Fibroblast of pulmonary artery (primary cell): ENCODE data around the gene FLII.

Source experiments
- DNase-seq: peaks from one replicate; pipeline ENCODE4 v3.0.0-alpha.2; 2010; ENCODE audit warnings: low read depth
- H3K4me3 ChIP-seq: replicated peaks from 2 replicates; pipeline ENCODE4 v1.5.1; 2011; ENCODE audit warnings: low read depth, mild to moderate bottlenecking, control low read depth, low read length, moderate library complexity
- TF ChIP-seq, protein P1 (sequence below): IDR thresholded peaks from 2 replicates; pipeline ENCODE4 v1.5.1; 2011; ENCODE audit warnings: mild to moderate bottlenecking, control low read depth, low read length, inconsistent platforms; ENCODE audit errors: missing control alignments

The FLII gene

DNA sequence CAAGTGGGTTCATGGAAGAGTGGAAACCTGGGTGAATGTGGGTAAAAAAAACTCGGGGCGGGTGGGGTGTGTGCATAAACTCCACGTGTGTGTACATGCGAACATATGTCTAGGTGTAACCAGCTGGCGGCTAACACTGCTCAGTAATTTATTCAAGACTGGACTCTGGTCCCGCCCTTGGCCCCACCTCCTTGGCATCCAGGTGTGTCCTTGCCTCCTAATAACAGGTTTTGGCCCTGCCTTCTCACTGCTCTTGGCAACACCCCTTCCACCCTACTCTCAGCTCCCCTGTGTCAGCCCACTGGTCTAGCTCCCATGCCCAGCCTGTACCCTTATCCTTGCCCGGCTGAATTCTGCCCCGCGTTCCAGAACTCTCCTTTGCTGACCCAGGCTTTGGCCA lies 8.3 kb downstream of the FLII start:
- TF ChIP-seq, protein P1, sequence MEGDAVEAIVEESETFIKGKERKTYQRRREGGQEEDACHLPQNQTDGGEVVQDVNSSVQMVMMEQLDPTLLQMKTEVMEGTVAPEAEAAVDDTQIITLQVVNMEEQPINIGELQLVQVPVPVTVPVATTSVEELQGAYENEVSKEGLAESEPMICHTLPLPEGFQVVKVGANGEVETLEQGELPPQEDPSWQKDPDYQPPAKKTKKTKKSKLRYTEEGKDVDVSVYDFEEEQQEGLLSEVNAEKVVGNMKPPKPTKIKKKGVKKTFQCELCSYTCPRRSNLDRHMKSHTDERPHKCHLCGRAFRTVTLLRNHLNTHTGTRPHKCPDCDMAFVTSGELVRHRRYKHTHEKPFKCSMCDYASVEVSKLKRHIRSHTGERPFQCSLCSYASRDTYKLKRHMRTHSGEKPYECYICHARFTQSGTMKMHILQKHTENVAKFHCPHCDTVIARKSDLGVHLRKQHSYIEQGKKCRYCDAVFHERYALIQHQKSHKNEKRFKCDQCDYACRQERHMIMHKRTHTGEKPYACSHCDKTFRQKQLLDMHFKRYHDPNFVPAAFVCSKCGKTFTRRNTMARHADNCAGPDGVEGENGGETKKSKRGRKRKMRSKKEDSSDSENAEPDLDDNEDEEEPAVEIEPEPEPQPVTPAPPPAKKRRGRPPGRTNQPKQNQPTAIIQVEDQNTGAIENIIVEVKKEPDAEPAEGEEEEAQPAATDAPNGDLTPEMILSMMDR = no peak
- no peak overlapping the region for H3K4me3 ChIP-seq
- DNase-seq = no peak

DNA sequence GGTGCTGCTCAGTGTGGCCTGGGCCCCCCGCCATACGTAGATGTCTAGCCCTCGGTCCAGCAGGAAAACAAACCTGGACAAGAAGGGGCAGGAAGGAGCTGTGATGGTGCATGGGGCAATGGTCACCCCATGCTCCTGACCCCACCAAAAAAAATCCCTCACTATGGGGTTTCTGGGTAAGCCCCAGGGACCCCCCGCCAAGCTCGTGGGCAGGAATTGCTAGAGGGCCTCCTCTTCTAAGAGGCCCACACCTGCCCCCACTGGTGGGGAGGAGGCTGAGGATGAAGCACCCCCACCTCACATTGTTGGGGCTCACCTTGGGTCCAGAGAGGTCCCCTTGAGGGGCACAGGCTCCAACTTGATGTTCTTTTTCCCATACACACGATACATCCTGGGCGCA lies 9.7 kb downstream of the FLII start:
- H3K4me3 ChIP-seq = no peak overlapping the region
- no peak for DNase-seq
- TF ChIP-seq, protein P1 = no peak

DNA sequence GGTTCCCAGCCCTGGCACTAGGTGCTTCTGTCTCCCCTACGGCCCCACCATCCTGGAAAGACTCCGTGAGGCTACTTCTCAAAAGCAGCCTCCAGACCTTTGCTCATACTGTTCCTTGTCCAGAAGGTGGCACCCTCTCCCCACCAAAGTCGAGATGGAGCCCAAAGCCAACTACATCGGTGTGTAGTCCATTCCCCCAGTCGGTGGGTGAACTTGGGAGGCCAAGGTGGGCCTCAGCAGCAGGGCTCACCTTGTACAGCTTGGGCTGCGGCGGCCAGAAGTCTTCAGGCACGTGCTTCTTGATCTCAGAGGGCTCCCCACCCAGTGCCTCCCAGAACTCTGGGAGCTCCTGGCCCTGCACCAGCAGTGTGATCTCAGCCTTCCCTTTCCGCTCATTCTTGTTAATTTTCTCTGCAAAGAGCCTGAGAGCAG lies 10.2 kb downstream of the FLII start:
- no peak overlapping the region for H3K4me3 ChIP-seq
- DNase-seq = peak; percentile 81
- TF ChIP-seq, protein P1 = peak; percentile 77

DNA sequence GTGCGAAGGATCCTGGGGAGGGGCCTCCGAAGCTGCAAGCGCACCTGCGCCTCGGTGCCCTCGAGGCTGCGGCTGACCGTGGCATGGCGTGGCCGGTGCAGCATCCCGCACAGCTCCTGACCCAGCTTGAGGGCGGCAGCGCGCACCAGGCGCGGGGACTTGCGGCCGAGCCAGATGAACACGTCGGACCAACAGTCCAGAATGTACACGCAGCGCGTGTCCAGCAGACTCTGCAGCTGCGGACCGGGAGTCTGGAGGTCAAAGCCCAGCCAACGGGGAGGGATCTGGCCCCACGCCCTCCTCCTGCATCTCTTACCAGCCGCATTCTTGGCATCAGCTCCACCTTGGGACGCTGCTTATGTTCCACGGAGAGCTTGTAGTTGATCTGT lies 10.9 kb downstream of the FLII start:
- H3K4me3 ChIP-seq = no peak overlapping the region
- TF ChIP-seq, protein P1 = no peak
- DNase-seq = no peak

DNA sequence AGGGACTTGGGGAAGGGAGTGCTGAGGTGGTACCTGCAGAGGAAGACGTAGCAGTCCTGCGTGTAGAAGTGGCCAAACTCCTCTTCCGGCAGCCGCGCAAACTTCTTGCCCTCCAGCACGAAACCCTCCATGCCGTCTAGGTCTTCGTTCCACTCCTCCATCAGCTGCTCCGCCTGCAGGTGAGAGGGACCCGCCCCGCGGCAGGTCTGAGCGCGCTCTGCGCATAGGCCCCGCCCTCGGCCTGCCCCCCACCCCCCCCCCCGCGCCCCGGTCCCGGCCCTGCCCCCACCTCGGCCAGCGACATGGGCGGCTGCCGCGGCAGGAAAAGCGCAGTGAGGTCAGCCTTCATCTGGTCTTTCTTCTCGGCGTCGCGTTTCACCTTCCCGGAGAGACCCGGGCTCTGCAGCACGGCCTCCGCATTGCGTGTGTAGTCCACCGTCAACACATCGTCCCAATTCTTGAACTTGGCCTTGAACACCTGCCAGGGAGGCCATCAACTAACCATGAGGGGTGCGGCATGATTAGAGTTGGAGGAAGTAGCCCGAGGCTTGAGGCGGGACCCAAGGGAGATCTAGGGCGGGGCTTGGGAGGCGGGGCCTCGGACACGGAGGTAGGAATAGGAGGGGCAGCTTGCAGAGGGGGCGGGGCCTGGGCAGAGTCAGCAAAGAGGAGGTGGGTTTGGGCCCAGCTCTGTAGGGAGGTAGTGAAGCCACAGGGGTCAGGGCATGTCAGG lies 11.5 kb downstream of the FLII start:
- H3K4me3 ChIP-seq = no peak overlapping the region
- TF ChIP-seq, protein P1 = no peak
- DNase-seq = peak; percentile 31

DNA sequence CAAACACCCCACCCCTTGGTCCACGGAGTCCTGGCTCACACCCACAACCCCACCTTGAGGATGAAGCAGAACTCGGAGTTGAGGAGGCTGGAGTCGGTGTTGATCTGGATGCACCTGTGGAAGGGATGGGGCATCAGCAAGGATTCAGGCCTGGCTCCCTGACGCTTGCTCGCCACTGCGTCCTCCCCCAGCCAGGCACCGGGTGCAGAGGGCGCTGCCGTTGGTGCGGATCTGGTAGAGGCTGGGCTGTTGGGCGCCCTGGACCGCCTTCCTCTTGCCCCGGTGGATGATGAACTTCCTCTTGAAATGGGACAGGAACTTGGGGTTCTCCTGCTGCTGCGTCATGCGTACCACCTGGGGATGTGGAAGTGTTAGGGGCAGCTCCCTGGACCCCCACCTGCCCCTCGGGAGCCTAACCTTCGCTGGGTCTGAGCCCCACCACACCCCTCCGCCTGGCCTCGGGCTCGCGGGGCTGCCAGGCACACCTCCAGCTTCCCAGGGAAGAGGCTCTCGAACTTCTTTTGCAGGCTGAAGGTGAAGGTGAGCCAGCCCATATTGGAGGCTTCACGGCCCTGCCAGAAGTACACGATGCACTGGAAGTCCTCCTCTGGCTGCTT lies 12.3 kb downstream of the FLII start:
- no peak for DNase-seq
- H3K4me3 ChIP-seq = no peak overlapping the region
- TF ChIP-seq, protein P1 = no peak
